Measurements from ENCODE around the gene LATS2. TPM values are rescaled to one million over a fixed set of nuclear protein-coding genes. Genes with fewer than 3 reads are reported as not detected.

Gene LATS2
- total RNA-seq, 6 experiments from 2014 or later = 6.8 to 12.8 (median 8.7) TPM

DNA sequence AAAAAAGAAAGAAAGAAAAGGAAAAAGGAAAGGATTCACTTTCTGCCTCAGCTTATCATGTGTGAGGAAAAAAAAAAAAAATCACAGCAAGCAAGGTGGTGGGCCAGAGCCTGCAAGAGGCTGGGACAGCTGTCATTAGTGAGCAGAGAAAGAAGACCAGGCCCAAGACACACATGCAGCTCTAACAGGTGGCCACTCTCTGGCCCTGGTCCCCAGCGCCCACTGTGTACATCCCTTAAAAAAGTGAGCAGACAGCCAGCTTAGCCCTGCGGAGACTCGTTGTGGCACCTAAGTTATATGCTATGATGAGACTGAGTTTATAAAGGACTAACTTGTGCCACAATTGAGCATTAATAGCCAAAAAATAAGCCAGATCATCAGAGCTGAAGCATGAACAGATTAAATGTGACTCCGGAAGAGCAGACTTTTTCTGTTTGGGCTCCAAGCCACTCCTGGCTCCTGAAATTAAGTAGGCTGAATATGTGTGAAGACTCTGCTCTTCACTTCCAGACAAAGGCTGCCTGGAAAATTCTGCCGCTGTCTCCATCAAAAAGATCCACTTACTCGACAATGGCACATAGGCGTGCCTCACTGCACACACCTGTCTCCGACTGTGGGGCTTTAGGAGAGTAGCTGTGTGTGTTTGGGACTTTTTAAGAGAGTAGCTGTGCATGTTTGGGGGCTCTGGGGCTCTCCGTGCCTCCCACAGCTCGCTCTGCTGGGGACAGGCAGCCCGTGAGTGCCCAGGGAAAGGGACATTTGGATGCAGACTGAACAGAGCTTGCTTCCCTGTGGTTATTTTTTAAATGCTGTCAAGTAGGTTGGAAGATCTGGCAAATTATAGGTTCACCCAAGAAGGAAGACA, 55.0 kb downstream of the LATS2 start:
- TF ChIP-seq, protein P1, sequence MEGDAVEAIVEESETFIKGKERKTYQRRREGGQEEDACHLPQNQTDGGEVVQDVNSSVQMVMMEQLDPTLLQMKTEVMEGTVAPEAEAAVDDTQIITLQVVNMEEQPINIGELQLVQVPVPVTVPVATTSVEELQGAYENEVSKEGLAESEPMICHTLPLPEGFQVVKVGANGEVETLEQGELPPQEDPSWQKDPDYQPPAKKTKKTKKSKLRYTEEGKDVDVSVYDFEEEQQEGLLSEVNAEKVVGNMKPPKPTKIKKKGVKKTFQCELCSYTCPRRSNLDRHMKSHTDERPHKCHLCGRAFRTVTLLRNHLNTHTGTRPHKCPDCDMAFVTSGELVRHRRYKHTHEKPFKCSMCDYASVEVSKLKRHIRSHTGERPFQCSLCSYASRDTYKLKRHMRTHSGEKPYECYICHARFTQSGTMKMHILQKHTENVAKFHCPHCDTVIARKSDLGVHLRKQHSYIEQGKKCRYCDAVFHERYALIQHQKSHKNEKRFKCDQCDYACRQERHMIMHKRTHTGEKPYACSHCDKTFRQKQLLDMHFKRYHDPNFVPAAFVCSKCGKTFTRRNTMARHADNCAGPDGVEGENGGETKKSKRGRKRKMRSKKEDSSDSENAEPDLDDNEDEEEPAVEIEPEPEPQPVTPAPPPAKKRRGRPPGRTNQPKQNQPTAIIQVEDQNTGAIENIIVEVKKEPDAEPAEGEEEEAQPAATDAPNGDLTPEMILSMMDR (IDR thresholded peaks at IDR 0.05) = no peak
- TF ChIP-seq POLR2A (IDR thresholded peaks at IDR 0.05) = no peak
- Histone ChIP-seq H3K27me3 (no peaks in the 10 kb centered on the region), H3K9me3 (no peaks in the 10 kb centered on the region), H3K27ac (no peak overlapping the region), H3K36me3 (no peaks in the 10 kb centered on the region), H3K4me1 (peaks cover 0 to 15% (median 0%) of the 10 kb centered on the region in 4 donors), H3K4me3 (no peak overlapping the region)
- intact Hi-C loops (cut with DNase I) = no loop called here
- no peak for ATAC-seq
- DNase-seq = peak in 1 of 3 donors; percentile 15
- 77% methylated on average over 9 of the region's 11 CpGs for WGBS (ENCODE audit: insufficient coverage, low coverage, low lambda C conversion rate, missing lambda C conversion rate)

DNA sequence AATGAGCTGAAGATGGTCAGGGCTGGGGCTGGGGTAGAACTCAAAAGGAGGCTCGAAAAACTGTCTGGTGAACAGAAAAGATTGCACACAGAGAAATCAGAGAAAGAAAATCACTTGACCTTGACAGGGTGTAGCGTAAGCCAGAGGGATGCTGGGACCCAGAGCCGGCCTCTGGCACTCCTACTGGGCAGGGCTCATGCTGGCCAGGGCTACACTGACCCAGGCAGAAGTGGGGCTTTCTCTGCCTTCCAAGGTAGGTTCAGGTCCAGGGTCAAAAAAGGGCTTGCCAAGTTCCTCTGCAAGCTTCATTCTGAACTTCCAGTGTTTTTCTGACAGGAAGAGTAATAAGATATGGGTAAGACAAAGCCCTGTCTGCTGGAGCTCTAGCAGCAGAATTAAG, 56.2 kb downstream of the LATS2 start:
- Histone ChIP-seq H3K4me3 (no peak overlapping the region), H3K36me3 (no peaks in the 10 kb centered on the region), H3K4me1 (peaks cover 0 to 5% (median 0%) of the 10 kb centered on the region in 4 donors), H3K9me3 (no peaks in the 10 kb centered on the region), H3K27ac (no peak overlapping the region), H3K27me3 (no peaks in the 10 kb centered on the region)
- intact Hi-C loops (cut with DNase I) = no loop called here
- WGBS (ENCODE audit: insufficient coverage, low coverage, low lambda C conversion rate, missing lambda C conversion rate) = 75% methylated on average over 1 of the region's 3 CpGs
- DNase-seq (no peak), ATAC-seq (peak; percentile 32 to 75 (median 45))
- no peak for TF ChIP-seq POLR2A (IDR thresholded peaks at IDR 0.05)
- TF ChIP-seq, protein P1 (IDR thresholded peaks at IDR 0.05) = no peak

DNA sequence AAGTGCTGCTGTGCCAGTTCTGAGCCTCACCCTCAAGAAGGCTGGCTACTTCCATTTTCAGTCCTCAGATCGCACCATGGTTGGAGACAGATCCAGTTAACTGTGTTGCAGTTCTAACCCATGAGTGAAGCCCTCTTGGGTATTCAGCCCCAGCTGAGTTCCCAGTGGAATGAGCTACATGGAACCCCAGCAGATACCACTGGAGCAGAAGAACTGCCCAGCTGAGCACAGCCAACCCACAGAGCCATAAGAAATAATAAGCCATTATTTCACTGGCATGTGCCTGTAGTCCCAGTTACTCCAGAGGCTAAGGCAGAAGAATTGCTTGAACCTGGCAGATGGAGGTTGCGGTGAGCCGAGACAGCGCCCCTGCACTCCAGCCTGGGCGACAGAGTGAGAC, 59.9 kb downstream of the LATS2 start:
- no peak for TF ChIP-seq POLR2A (IDR thresholded peaks at IDR 0.05)
- DNase-seq (no peak), ATAC-seq (no peak)
- Histone ChIP-seq H3K27me3 (no peaks in the 10 kb centered on the region), H3K4me1 (peaks cover 0 to 5% (median 0%) of the 10 kb centered on the region in 4 donors), H3K4me3 (no peak overlapping the region), H3K27ac (no peak overlapping the region), H3K9me3 (no peaks in the 10 kb centered on the region), H3K36me3 (no peaks in the 10 kb centered on the region)
- intact Hi-C loops (cut with DNase I) = no loop called here
- 100% methylated on average over 4 of the region's 5 CpGs for WGBS (ENCODE audit: insufficient coverage, low coverage, low lambda C conversion rate, missing lambda C conversion rate)

DNA sequence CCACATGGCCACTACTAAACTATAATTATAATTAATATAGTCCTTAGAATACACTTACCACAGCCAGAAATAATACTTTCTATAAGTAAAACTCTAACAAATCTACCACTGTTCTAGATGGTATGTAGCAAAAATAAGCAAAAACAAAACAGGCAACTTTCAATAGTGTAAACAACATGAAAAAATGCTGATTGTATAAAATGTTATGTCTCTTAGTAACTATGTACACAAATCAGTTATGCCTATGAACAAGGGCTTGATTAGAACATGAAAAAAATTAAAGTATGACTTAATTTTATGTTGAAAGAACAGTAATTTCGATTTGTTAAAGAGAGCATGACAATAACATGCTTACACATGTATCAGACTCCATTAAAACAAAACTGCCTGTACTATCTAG, 60.7 kb downstream of the LATS2 start:
- no peak for ATAC-seq
- DNase-seq = no peak
- H3K27ac ChIP-seq = no peak overlapping the region

More for the DNA sequence above, 60.7 kb downstream of the LATS2 start:
- Histone ChIP-seq H3K9me3 (no peaks in the 10 kb centered on the region), H3K4me1 (peaks cover 0 to 5% (median 0%) of the 10 kb centered on the region in 4 donors), H3K4me3 (no peak overlapping the region), H3K27me3 (no peaks in the 10 kb centered on the region), H3K36me3 (no peaks in the 10 kb centered on the region)
- intact Hi-C loops (cut with DNase I) = no loop called here
- TF ChIP-seq, protein P1 (IDR thresholded peaks at IDR 0.05) = no peak
- TF ChIP-seq POLR2A (IDR thresholded peaks at IDR 0.05) = no peak
- WGBS (ENCODE audit: insufficient coverage, low coverage, low lambda C conversion rate, missing lambda C conversion rate) = 76% methylated on average over 1 of the region's 1 CpG
